Epithelial cell of esophagus (primary cell): ENCODE measurements around the gene PRR20B.
"Not testable (repeated sequence)": the region's sequence is repeated elsewhere in the genome, so short reads cannot be mapped to it uniquely, and the experiment has no call there.

Experiments
- DNase-seq: peaks from one replicate; pipeline ENCODE4 v3.0.0; 2010; ENCODE audit warnings: low read depth
- H3K4me3 ChIP-seq: 2 replicates; pipeline ENCODE4 v1.5.1; 2011; ENCODE audit warnings: mild to moderate bottlenecking, low read length, control low read depth
- TF ChIP-seq, protein P1 (sequence below): IDR thresholded peaks from 2 replicates; pipeline ENCODE4 v1.5.1; 2011; ENCODE audit warnings: low read depth, mild to moderate bottlenecking, low read length, control low read depth, inconsistent platforms; ENCODE audit not compliant: insufficient read depth; ENCODE audit errors: missing control alignments

The PRR20B gene

DNA sequence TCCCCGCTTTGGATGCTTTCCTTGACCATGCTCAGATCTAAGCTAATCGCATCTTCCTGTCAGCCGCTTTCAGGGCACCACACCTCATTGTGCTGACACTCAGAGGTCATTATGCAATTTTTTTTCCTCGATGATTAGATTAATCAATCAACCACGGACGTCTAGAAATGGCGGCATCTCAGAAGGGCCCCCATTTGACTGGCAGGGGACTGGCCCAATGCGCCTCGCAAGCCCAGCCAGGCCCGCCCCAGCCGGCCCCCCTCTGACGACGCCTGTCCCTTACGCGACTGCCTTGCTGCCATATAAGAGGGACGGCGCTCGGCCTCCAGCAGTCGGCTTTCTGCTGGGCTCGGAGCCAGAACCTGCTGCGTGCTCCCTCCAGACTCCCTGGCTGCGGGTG, 19.6 kb downstream of the PRR20B start, which contains the start of gene PRR20E:
Gene PRR20E, plus strand, starts transcription at position 301 of the 400 bp plus-strand sequence. CDS start 387 bp downstream, outside the sequence.
- not testable (repeated sequence) for DNase-seq

DNA sequence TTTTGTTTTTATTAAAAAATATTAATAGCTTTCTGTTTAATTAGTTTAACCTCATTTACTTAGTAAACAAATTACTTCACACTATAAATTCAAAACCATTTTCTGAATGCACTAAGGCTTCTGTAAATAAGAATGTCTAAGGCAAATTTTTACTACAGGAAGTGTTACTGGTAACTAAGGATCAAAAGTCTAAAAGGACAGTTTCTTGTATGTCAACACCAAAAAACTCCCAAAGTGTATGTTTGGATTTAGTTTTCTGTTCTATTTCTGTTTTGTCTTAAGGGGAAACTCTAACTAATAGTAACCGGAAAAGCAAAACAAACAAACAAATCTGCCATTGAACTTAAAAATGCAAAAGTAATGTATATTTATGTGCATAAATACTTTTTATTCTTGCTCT, 44.4 kb downstream of the PRR20B start:
- H3K4me3 ChIP-seq = no peak overlapping the region
- TF ChIP-seq, protein P1, sequence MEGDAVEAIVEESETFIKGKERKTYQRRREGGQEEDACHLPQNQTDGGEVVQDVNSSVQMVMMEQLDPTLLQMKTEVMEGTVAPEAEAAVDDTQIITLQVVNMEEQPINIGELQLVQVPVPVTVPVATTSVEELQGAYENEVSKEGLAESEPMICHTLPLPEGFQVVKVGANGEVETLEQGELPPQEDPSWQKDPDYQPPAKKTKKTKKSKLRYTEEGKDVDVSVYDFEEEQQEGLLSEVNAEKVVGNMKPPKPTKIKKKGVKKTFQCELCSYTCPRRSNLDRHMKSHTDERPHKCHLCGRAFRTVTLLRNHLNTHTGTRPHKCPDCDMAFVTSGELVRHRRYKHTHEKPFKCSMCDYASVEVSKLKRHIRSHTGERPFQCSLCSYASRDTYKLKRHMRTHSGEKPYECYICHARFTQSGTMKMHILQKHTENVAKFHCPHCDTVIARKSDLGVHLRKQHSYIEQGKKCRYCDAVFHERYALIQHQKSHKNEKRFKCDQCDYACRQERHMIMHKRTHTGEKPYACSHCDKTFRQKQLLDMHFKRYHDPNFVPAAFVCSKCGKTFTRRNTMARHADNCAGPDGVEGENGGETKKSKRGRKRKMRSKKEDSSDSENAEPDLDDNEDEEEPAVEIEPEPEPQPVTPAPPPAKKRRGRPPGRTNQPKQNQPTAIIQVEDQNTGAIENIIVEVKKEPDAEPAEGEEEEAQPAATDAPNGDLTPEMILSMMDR = no peak
- DNase-seq = no peak

More for the DNA sequence above, 19.6 kb downstream of the PRR20B start, which contains the start of gene PRR20E:
- H3K4me3 ChIP-seq = not testable (repeated sequence)
